ENCODE results near the gene GRID1.
"Not testable (repeated sequence)": the region's sequence is repeated elsewhere in the genome, so short reads cannot be mapped to it uniquely, and the experiment has no call there.

Gene GRID1

DNA sequence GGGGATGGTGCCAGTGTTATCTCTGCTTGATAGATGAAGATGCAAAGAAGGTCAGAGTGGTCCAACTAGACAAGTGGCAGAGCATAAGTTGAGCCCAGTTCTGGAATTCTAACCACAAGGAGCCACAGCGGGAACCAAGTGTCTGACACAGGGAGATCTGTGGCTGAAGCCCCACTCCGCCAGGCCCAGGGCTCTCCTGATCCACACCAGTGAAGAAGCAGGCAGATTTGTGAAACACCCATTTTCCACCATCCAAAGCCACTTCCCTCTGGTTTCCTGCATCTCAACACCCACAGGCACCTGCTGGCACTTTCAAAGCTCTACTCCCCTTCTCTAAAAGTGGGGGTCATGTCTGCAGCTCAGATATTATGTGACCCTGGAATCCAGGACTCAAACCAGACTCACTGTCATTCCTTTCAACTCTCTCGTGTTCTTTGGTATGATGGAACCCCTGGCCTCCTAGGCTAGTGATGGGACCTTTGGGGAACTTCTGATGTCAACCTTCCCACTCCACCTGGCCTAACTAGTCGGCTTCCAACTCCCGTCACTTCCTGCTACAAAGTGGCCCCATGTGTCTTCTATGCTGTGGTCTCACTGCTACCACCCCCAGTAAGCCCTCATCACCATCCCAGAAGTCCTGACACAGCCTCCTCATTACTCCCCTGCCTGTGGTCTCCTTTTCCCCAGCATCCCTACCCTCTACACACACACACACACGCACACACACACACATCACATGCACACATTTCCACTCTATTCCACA lies 177.6 kb downstream of the GRID1 start:
- no peak for DNase-seq (ENCODE audit: low read depth)

GRCh38 chr10:86188326-86188725 lies 178.3 kb downstream of the GRID1 start:
- DNase-seq (ENCODE audit: low read depth), result no peak

- DNase-seq (ENCODE audit: low read depth), result no peak
Measured at GRCh38 chr10:86187499-86188239, 178.9 kb downstream of the GRID1 start.

GRCh38 chr10:86186633-86187032 lies 180.0 kb downstream of the GRID1 start:
- no peak for DNase-seq (ENCODE audit: low read depth)

- no peak for DNase-seq (ENCODE audit: low read depth)
Measured at GRCh38 chr10:86182595-86182994, 184.0 kb downstream of the GRID1 start.

GRCh38 chr10:86182150-86182549 lies 184.4 kb downstream of the GRID1 start:
- no peak for DNase-seq (ENCODE audit: low read depth)

- no peak for DNase-seq (ENCODE audit: low read depth)
Measured at GRCh38 chr10:86180861-86181260, 185.7 kb downstream of the GRID1 start.

- no peak for DNase-seq (ENCODE audit: low read depth)
Measured at GRCh38 chr10:86179961-86180360, 186.6 kb downstream of the GRID1 start.

DNA sequence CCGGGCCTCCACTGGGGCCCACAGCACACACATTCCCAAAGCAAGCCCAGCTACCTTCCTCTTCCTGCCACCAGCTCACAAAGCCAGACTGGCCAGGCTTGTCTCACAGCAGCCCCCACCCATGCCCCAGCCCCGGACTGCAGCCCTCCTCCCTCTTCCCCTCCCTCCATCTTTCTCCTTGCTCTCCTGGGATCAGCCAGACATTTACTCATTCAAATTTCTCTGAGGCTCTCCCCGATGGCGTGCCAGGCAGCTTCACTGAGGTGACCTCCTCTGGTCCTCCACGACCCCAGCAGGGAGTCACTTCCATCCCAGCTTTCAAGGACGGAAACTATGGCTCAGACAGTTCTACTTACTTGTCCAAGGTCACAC lies 187.5 kb downstream of the GRID1 start:
- no peak for DNase-seq (ENCODE audit: low read depth)

- no peak for DNase-seq (ENCODE audit: low read depth)
Measured at GRCh38 chr10:86178401-86179152, 188.0 kb downstream of the GRID1 start.

GRCh38 chr10:86177537-86178155 lies 188.9 kb downstream of the GRID1 start:
- no peak for DNase-seq (ENCODE audit: low read depth)

- no peak for DNase-seq (ENCODE audit: low read depth)
Measured at GRCh38 chr10:86176850-86177536, 189.6 kb downstream of the GRID1 start.

DNA sequence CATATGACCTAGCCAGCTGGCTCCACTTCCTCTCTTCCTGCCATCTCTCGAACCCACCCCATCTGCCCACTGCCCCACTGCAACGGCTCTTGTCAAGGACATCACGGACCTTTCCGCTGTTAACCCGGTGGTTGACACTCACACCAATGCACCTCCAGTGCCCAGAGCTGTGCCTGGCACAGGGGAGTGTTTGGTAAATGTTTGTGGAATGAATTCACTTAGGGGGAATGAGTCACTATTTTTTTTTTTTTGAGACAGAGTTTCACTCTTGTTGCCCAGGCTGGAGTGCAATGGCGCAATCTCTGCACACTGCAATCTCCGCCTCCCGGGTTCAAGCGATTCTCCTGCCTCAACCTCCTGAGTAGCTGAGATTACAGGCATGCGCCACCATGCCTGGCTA lies 191.1 kb downstream of the GRID1 start:
- DNase-seq (ENCODE audit: low read depth), result not testable (repeated sequence)

GRCh38 chr10:86172301-86172700 lies 194.3 kb downstream of the GRID1 start:
- DNase-seq (ENCODE audit: low read depth), result no peak

- DNase-seq (ENCODE audit: low read depth), result no peak
Measured at GRCh38 chr10:86170255-86171108, 196.1 kb downstream of the GRID1 start.

- DNase-seq (ENCODE audit: low read depth), result no peak
Measured at GRCh38 chr10:86169506-86170254, 196.9 kb downstream of the GRID1 start.

- no peak for DNase-seq (ENCODE audit: low read depth)
Measured at GRCh38 chr10:86169066-86169465, 197.5 kb downstream of the GRID1 start.

DNA sequence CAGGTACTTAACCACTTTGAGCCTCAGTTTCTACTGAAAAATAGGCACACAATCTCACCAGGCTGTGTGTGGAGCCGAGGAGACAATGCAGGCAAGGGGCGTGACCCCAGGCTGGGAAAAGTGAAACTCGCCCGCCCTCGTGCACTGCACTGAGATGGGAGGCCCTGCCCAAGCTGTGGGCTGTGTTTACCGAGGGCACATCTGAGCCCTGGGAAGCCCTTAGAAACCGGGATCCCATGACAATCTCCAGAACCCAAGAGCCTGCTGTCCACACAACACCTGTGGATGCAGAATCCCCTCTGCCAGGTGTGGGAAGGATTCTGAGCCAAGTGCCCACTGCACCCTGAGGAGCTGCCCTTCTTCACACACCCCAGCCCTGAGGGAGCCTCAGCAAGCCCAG lies 198.3 kb downstream of the GRID1 start:
- no peak for DNase-seq (ENCODE audit: low read depth)

DNA sequence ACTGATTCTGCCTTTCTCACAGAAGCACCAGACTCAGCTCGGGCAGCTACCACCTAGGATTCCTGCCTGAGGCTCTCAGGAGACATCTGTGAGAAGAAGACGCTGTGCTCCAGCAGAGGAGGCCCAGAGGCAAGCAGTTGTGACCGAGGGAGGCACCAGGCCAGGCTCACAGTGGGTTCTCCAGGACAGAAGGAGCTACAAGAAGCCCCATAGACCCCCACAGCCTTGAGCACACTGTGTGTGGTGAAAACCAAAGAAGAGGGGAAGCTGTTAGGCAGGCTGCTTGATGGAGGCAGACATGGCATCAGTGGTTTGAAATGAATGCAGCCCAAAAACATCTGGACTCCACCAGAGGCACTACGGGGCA lies 198.8 kb downstream of the GRID1 start:
- DNase-seq (ENCODE audit: low read depth), result no peak

GRCh38 chr10:86167121-86167761 lies 199.4 kb downstream of the GRID1 start:
- no peak for DNase-seq (ENCODE audit: low read depth)

Measured in stimulated activated CD8-positive, alpha-beta memory T cell treated with anti-CD3 and anti-CD28 coated beads, Interleukin-12 subunit alpha, Interleukin-12 subunit beta, amount 100 ng/mL, for 1 hour (primary cell).